NCI-H2081 (cell line): ENCODE data around the gene SQSTM1.
"Not testable (repeated sequence)": the region's sequence is repeated elsewhere in the genome, so short reads cannot be mapped to it uniquely, and the experiment has no call there.

Source experiments
- DNase-seq, 2 experiments: peaks; one replicate each; lab custom pipeline; 2025; lab: John Stamatoyannopoulos, UW

Gene SQSTM1

GRCh38 chr5:179858586-179859427 lies 38.1 kb downstream of the SQSTM1 start, which contains the start of gene MRNIP:
Gene MRNIP, minus strand, starts transcription at chr5:179858817. Its CDS starts 21 bp downstream, at chr5:179858796.
- DNase-seq, result peak; percentile 92 to 97

GRCh38 chr5:179860301-179860700 lies 39.6 kb downstream of the SQSTM1 start:
- no peak for DNase-seq

- no peak for DNase-seq
These were observed 41.6 kb downstream of the SQSTM1 start for GRCh38 chr5:179862296-179862695.

- DNase-seq, result no peak
These were observed 42.2 kb downstream of the SQSTM1 start for GRCh38 chr5:179862891-179863290.

- DNase-seq, result no peak
These were observed 42.9 kb downstream of the SQSTM1 start for GRCh38 chr5:179863449-179864085.

GRCh38 chr5:179864686-179865085 lies 44.0 kb downstream of the SQSTM1 start:
- no peak for DNase-seq

GRCh38 chr5:179865491-179866240 lies 45.0 kb downstream of the SQSTM1 start:
- DNase-seq, result no peak

GRCh38 chr5:179866241-179867078 lies 45.8 kb downstream of the SQSTM1 start:
- DNase-seq, result no peak

GRCh38 chr5:179867079-179867465 lies 46.4 kb downstream of the SQSTM1 start:
- DNase-seq, result no peak

- DNase-seq, result no peak
These were observed 46.8 kb downstream of the SQSTM1 start for GRCh38 chr5:179867476-179867875.

- no peak for DNase-seq
These were observed 47.8 kb downstream of the SQSTM1 start for GRCh38 chr5:179868541-179868940.

GRCh38 chr5:179869101-179869500 lies 48.4 kb downstream of the SQSTM1 start:
- no peak for DNase-seq

- DNase-seq, result no peak
These were observed 49.1 kb downstream of the SQSTM1 start for GRCh38 chr5:179869641-179870402.

- no peak for DNase-seq
These were observed 49.7 kb downstream of the SQSTM1 start for GRCh38 chr5:179870403-179870903.

- DNase-seq, result no peak
These were observed 50.2 kb downstream of the SQSTM1 start for GRCh38 chr5:179870952-179871351.

GRCh38 chr5:179871533-179871932 lies 50.8 kb downstream of the SQSTM1 start:
- DNase-seq, result not testable (repeated sequence)

GRCh38 chr5:179872055-179872827 lies 51.5 kb downstream of the SQSTM1 start:
- no peak for DNase-seq

- no peak for DNase-seq
These were observed 52.3 kb downstream of the SQSTM1 start for GRCh38 chr5:179872828-179873575.

GRCh38 chr5:179873588-179874110 lies 52.9 kb downstream of the SQSTM1 start:
- no peak for DNase-seq
